HG02970 (cell line): ENCODE measurements around the gene POFUT2.
"Not testable (repeated sequence)": the region's sequence is repeated elsewhere in the genome, so short reads cannot be mapped to it uniquely, and the experiment has no call there.

Experiments
- ATAC-seq: cut with Tn5 transposase; IDR thresholded peaks from one replicate; pipeline ENCODE4 v1.9.1; 2021; ENCODE audit warnings: mild to moderate bottlenecking, moderate library complexity, moderate number of reproducible peaks; ENCODE audit not compliant: unreplicated experiment, low FRiP score

Gene POFUT2

DNA sequence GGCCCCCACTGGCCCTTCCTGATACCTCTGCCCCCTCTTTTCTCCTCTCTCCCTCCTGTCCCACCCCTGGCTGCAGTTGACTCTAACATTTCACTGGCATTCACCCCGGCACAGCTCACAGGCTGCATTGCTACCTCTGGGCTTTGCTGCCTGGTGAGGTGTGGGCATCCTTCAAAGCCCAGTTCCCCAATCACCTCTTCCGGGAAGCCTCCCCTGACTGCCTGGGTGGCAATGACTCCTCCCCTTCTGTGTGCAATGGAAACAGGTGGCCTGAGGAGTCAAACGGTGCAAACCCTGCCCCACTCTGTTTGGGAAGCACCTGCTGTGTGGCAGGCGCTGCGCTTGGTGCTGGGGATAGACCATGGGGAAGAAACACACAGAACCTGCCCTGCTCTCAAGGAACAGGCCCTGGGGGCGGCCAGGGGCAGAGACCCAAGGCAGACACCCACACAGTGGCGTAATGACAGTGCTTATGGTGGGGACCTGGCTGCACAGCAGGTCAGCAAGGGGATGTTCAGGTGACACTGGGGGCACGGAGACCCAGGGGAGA, 39.3 kb upstream of the POFUT2 start:
- no peak for ATAC-seq

DNA sequence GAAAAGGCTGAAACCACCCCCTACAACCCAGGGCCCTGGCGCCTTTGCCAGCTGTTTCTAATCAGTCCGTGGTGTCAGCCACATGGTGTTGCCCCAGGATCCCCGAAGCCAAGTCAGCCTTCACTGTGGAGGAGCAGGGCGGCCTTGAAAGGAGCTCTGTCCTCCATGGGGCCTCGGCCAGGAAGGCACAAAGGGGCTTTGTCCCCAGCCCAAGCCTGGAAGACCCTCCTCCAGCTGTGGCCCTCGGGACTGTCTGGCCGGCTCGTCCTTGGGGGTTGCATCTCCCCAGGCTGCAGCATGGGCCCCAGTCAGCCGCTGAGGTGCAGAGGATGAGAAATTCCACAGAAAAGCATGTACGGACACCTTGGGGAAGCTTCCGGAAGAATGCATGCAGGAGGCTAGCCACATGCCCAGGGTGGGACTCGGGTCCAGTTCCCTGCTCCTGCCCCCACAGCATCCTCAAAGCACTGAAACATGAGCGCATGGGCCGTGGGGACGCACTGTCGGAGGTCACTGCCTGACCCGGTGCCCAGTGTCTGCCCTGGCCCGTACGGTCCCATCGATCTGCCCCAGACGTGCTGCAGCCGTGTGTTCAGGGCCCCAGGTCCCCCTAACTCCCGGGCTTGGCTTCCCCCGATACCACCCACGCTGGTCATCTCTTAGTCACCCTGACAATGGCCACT, 38.6 kb upstream of the POFUT2 start:
- no peak for ATAC-seq

GRCh38 chr21:45325206-45326168, 37.8 kb upstream of the POFUT2 start:
- no peak for ATAC-seq

GRCh38 chr21:45324489-45325205, 37.0 kb upstream of the POFUT2 start:
- no peak for ATAC-seq

DNA sequence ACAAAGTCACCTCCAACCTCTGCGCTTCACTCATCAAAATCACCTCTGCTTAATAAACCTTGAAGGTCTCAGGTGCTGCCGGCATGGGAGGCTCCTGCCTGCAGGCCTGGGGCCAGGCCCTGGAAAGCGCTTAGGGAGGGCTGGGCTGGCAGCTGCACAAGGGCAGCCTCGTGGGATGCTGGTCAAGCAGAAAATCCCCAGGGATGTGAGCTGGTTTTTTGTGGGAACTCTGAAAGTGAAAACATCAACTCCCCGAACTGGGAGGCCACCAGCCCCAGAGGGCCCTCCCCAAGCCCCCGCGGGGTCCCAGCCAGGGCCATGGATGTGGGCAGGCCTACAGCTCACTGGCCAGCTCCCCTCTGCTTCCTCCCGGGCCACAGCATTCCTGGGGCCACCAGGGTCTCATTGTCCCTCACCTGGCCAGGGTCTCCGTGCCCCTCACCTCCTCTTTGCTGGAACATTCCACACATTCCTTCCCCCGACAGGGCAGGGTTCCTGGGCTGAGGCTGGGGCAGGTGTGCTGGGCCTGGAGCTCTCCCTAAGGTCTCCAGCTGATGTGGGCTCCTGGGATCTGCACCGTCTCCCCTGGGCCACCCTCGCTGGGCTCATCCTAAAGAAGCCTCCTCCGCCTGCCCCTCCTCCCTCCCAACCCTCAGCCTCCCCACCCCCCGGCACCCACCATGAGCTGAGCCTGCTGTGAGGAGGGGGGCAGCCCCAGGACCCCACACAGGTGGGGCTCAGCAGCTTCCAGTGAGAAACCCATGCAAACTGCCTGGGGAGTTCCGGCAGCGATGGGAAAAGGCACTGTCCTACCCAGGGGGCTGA, 36.0 kb upstream of the POFUT2 start:
- ATAC-seq = no peak

DNA sequence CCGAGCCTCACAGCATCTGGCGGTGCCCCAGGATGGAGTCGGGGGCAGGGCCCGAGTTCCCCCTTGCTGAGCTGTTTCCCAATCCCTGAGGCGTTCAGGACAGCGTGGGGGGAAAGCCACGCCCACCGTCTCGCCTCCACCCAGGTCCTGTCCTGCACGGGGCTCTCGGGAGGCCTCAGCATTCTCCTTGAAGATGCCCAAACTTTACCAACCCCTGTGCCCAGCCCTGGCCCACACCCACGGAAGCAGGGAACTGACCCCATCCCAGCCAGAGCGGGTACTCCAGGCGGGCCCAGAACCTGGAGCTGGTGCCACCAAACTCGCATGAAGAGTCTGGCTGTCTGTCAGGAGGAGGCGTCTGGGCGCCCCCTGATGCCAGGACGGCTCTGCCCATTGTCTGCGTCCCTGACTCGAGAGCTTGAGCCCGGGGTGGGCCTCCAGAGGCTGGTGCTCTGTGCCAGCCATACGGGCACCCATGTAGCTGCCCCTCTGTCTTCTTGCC, 35.3 kb upstream of the POFUT2 start:
- no peak for ATAC-seq

DNA sequence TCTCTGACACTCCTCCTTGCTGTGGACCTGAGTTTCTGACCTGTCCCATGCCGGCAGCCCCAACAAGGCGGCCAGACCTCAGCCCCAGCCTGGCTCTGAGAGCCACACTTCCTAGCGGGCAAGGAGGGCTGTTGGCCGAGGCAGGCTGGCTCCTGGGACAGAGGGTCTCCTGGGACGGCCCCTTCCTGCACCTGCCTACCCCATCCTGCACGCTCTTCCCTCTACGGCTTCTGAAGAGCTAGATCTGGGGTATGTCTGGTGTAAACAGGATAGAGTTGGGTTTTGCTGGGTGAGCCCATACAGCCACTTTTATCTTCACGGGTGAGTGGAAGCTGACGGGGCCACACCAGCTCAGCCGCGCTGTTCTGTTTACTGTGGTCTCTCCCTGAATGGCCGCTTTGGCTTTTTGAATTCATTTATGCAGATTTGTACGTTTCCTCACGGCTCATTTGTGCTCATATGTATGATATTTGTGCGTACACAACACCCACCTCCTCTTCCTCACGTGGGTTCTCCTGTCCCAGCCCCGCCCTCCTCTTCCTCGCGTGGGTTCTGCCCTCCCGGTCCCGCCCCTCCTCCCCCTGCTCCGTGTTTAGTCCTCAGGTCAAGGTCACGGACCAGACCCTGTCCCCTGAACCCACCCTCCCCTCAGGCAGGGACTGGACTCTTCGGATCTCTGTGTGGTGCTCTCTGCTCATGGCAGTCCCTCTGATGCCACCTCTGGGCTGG, 34.7 kb upstream of the POFUT2 start:
- ATAC-seq = no peak

DNA sequence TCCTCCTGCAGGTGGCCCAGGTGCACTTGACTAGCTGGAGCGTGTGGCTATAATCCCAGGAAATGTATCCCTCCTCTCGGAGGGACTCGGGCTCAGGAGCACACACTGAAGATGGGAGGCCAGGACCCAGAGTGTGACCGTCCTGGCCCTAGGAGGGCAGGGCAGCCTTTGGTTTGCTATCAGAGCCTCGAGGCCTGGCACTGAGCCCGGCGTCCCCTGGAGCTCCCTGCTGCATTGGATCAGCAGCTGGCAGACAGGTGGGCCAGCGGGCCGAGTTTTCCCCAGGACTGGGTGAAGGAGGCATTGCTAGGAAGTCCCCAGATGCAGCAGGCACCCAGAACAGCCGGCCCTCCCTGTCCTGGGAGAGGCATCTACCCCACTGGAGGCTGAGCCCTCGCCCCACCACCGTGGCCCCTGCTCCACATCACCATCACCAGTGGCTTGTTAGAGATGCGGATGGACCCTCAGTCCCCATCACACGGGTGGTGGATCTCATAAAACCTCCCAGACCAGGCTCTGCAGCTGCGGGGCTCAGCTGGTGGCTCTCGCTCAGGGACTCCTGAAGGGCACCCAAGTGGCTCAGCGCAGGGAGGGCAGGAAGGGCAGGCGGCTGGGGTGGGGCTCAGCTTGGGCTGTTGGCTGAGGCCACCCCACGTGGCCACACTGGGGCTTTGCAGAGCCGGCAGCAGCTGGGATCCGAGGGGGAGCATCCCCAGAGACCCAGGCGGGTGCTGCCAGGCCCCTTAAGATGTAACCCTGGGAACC, 32.7 kb upstream of the POFUT2 start:
- ATAC-seq = no peak

DNA sequence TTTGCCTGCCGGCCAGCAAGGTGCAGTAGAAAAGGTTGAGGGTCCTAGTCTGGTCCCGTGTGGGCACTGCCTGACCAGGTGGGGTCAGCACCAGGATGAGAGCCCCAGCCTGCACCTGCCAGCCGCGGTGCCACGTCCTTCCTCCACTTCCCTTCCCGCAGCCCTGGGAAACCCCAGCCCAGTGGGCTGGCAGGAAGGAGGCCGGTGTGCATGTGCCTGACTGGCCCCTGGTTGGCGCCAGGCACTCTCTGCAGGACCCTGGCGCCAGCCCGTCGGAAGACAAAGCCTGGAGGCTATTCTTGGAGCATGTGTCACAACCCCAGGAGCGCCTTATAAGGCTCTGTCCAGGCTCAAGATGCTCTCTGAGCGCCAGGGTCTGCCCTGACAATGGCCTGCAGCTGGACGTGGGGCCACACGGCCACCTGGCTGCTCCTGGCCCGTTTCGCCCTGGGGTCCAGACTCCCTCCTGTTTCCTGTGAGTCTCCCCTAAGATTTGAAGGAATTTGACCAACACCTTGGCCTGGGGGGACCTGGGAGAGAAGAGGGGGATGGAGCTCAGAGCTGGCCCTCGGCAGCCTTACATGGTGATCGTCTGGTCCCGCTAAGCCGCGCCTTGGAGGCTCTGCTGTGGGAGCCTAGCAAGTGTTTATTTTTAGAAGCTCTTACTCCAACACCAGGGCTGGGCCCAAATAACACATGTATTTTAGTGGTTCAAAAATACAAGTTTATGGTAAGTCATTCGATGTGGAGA, 31.9 kb upstream of the POFUT2 start:
- ATAC-seq = no peak

GRCh38 chr21:45318556-45319404, 31.1 kb upstream of the POFUT2 start:
- ATAC-seq = no peak

DNA sequence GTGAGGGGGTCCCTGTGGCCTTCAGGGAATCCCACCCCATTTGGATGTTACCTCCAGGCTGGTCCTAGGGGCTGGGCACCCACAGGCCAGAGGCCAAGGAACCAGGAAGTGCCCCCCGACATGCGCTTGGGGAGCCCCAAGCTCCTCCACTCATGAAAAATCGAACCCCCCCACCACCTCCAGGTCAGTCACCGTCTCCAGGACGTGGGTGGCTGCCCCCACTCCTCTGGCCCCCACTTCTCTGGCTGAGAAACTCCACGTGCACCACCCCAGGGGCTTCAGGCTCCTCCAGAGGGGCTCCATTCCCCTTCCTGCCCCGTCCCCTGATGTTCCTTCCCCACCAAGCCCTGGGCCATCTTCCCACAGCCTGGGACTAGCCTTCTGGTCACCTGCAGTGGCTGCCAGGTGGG, 30.5 kb upstream of the POFUT2 start:
- ATAC-seq = no peak

DNA sequence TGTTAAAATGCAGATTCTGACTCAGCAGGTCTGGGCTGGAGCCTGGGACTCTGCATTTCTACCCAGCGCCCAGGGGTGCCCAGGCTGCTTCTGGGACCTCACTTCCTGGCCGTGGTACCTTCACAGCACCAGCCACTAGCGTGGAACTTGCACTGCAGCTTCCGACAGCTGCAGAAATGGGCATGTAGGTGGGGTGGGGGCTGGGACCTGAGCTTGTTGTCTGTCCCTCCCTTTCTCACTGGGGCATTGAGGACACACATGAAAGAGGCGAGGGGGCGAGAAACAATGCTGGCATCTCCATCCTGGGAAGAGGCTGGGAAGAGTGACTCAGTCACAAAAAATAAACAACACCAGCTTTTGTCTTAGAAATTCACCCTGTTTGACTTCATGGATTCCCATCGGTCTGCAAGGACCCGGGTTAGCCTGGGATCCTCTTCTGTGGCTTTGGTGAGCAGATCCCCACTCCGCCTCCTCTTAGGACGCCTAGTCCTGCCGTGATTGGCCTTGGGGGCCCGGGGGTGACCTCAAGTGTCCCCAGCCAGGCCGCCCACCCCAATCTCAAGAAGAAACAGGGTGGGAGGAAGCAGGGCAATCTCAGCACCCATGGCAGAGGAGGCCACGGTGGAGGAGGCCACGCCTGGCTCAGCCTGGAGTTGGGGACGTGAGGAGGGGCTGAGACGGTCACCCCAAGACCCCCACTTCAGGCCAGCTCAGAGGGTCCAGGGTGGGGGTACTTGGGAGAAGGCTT, 29.9 kb upstream of the POFUT2 start:
- no peak for ATAC-seq

- no peak for ATAC-seq
These were observed 29.2 kb upstream of the POFUT2 start for GRCh38 chr21:45316871-45317397.

DNA sequence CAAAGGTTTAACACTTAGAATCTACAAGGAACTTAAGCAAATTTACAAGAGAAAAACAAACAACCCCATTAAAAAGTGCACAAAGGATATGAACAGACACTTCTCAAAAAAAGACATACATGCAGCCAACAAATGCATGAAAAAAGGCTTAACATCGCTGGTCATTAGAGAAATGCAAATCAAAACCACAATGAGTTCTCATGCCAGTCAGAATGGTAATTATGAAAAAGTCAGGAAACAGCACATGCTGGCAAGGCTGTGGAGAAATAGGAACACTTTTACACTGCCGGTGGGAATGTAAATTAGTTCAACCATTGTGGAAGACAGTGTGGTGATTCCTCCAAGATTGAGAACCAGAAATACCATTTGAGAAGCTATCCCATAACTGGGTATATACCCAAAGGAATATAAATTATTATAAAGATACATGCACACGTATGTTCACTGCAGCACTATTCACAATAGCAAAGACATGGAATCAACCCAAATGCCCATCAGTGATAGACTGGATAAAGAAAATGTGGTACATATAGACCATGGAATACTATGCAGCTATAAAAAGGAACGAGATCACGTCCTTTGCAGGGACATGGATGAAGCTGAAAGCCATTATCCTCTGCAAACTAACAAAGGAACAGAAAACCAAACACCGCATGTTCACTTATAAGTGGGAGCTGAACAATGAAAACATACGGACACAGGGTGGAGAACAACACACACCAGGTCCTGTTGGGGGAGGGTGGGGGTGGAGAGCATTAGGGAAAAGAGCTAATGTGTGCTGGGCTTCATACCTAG, 28.2 kb upstream of the POFUT2 start:
- not testable (repeated sequence) for ATAC-seq

DNA sequence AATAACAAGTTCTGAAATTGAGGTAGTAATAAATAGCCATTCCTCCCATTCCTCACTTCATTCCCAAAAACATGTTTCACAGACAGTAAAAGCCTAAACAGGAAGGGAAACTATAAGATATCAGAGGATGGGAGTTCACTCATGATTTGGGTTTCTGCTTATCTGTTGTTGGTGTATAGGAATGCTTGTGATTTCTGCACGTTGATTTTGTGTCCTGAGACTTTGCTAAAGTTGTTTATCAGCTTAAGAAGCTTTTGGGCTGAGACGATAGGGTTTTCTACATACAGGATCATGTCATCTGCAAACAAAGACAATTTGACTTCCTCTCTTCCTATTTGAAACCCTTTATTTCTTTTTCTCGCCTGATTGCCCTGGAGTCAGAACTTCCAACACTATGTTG, 26.0 kb upstream of the POFUT2 start:
- no peak for ATAC-seq
